Activated B cell treated with CpG ODN at 0.5 μM for 24 hours (primary cell): ENCODE data around the gene UGT3A1. TPM values are rescaled to one million over a fixed set of nuclear protein-coding genes. Genes with fewer than 3 reads are reported as not detected.

Source experiments
- ATAC-seq: fragments of 200-7000 bp; cut with Tn5 transposase; one replicate; pipeline ENCODE4 v1.10.0; 2021; ENCODE audit warnings: low read depth, mild to moderate bottlenecking, moderate library complexity
- CTCF ChIA-PET: fragments of 350-600 bp; sonication (Branson Sonifier 250); formaldehyde crosslinking; loops from one replicate; lab custom pipeline; 2021; ENCODE audit warnings: antibody characterized with exemption; lab: Charles Lee
- POLR2A ChIA-PET: fragments of 350-600 bp; sonication (Branson Sonifier 250); formaldehyde crosslinking; loops from one replicate; lab custom pipeline; 2021; ENCODE audit warnings: antibody characterized with exemption; lab: Charles Lee
- DNase-seq: peaks from one replicate; pipeline ENCODE4 v3.0.0; 2022
- H3K27ac Mint-ChIP-seq: one replicate; pipeline ENCODE4 v1.8.0; 2020; ENCODE audit warnings: mixed read lengths
- H3K27me3 Mint-ChIP-seq: one replicate; pipeline ENCODE4 v1.8.0; 2021; ENCODE audit warnings: mixed read lengths
- H3K36me3 Mint-ChIP-seq: one replicate; pipeline ENCODE4 v1.8.0; 2021; ENCODE audit warnings: low read depth, mixed read lengths
- H3K4me1 Mint-ChIP-seq: one replicate; pipeline ENCODE4 v1.8.0; 2021; ENCODE audit warnings: mixed read lengths
- H3K4me3 Mint-ChIP-seq: one replicate; pipeline ENCODE4 v1.8.0; 2020; ENCODE audit warnings: mild to moderate bottlenecking, mixed read lengths
- H3K9me3 Mint-ChIP-seq: one replicate; pipeline ENCODE4 v1.8.0; 2020; ENCODE audit warnings: mixed read lengths
- CTCF ChIP-seq: fragments of 200-600 bp; IDR thresholded peaks from one replicate; pipeline ENCODE4 v1.8.0; 2022; ENCODE audit warnings: antibody characterized with exemption, mild to moderate bottlenecking
- intact Hi-C: fragments of 100-400 bp; cut with micrococcal nuclease; formaldehyde crosslinking; loops from one replicate; pipeline ENCODE4 v1.15.1; 2024
- total RNA-seq: library from RNA; stranded (reverse); gene quantifications from 2 replicates; pipeline ENCODE4 v1.2.3, GENCODE V29; 2022

UGT3A1 gene
- total RNA-seq, 1 donor from 2014 or later, result not detected

GRCh38 chr5:36006163-36006562 is 15.0 kb upstream of the UGT3A1 start:
- POLR2A ChIA-PET, result no interaction called here
- DNase-seq, result no peak
- TF ChIP-seq CTCF, result no peak
- H3K27me3 Mint-ChIP-seq, result no peaks in the 10 kb centered on the region
- peaks cover 8% of the 10 kb centered on the region for H3K9me3 Mint-ChIP-seq
- no peak overlapping the region for H3K4me3 Mint-ChIP-seq
- CTCF ChIA-PET, result no interaction called here
- no peaks in the 10 kb centered on the region for H3K4me1 Mint-ChIP-seq
- intact Hi-C loops, result no loop called here
- H3K27ac Mint-ChIP-seq, result no peak overlapping the region
- H3K36me3 Mint-ChIP-seq, result no peaks in the 10 kb centered on the region
- ATAC-seq, result no peak

- no peak overlapping the region for H3K27ac Mint-ChIP-seq
- H3K27me3 Mint-ChIP-seq, result no peaks in the 10 kb centered on the region
- intact Hi-C loops, result no loop called here
- POLR2A ChIA-PET, result no interaction called here
- H3K4me1 Mint-ChIP-seq, result no peaks in the 10 kb centered on the region
- no peak for TF ChIP-seq CTCF
- CTCF ChIA-PET, result no interaction called here
- no peaks in the 10 kb centered on the region for H3K36me3 Mint-ChIP-seq
- no peak for ATAC-seq
- no peak for DNase-seq
- no peaks in the 10 kb centered on the region for H3K9me3 Mint-ChIP-seq
- no peak overlapping the region for H3K4me3 Mint-ChIP-seq
Measured at GRCh38 chr5:36001032-36001431, 9.8 kb upstream of the UGT3A1 start.

- H3K27ac Mint-ChIP-seq, result no peak overlapping the region
- no peaks in the 10 kb centered on the region for H3K4me1 Mint-ChIP-seq
- intact Hi-C loops, result no loop called here
- POLR2A ChIA-PET, result no interaction called here
- no peak for TF ChIP-seq CTCF
- no peak for ATAC-seq
- CTCF ChIA-PET, result no interaction called here
- no peak overlapping the region for H3K4me3 Mint-ChIP-seq
- no peak for DNase-seq
- no peaks in the 10 kb centered on the region for H3K9me3 Mint-ChIP-seq
- H3K36me3 Mint-ChIP-seq, result no peaks in the 10 kb centered on the region
- no peaks in the 10 kb centered on the region for H3K27me3 Mint-ChIP-seq
Measured at GRCh38 chr5:35999547-35999946, 8.4 kb upstream of the UGT3A1 start.

- intact Hi-C loops, result no loop called here
- ChIA-PET POLR2A (no interaction called here), CTCF (no interaction called here)
- TF ChIP-seq CTCF, result no peak
- Mint-ChIP-seq H3K4me3 (no peak overlapping the region), H3K27me3 (peaks cover 4% of the 10 kb centered on the region), H3K4me1 (no peaks in the 10 kb centered on the region), H3K9me3 (no peaks in the 10 kb centered on the region), H3K27ac (no peak overlapping the region), H3K36me3 (no peaks in the 10 kb centered on the region)
- DNase-seq (no peak), ATAC-seq (no peak)
Measured at GRCh38 chr5:35996076-35996475, 4.9 kb upstream of the UGT3A1 start.

- H3K27ac Mint-ChIP-seq, result no peak overlapping the region
- ChIA-PET CTCF (no interaction called here), POLR2A (no interaction called here)
- H3K9me3 Mint-ChIP-seq, result no peaks in the 10 kb centered on the region
- no peak for TF ChIP-seq CTCF
- no peaks in the 10 kb centered on the region for H3K4me1 Mint-ChIP-seq
- H3K4me3 Mint-ChIP-seq, result no peak overlapping the region
- no peak for DNase-seq
- H3K36me3 Mint-ChIP-seq, result no peaks in the 10 kb centered on the region
- no peak for ATAC-seq
- peaks cover 4% of the 10 kb centered on the region for H3K27me3 Mint-ChIP-seq
- intact Hi-C loops, result no loop called here
Measured at GRCh38 chr5:35990520-35990919, 670 bp downstream of the UGT3A1 start.
